CD4-positive, alpha-beta T cell treated with Interleukin-17A for 1 hour (primary cell): ENCODE measurements around the gene RAPGEF1.

ENCODE experiments used
- DNase-seq: peaks from one replicate; pipeline ENCODE4 v3.0.0-alpha.2; 2020

Gene RAPGEF1

DNA sequence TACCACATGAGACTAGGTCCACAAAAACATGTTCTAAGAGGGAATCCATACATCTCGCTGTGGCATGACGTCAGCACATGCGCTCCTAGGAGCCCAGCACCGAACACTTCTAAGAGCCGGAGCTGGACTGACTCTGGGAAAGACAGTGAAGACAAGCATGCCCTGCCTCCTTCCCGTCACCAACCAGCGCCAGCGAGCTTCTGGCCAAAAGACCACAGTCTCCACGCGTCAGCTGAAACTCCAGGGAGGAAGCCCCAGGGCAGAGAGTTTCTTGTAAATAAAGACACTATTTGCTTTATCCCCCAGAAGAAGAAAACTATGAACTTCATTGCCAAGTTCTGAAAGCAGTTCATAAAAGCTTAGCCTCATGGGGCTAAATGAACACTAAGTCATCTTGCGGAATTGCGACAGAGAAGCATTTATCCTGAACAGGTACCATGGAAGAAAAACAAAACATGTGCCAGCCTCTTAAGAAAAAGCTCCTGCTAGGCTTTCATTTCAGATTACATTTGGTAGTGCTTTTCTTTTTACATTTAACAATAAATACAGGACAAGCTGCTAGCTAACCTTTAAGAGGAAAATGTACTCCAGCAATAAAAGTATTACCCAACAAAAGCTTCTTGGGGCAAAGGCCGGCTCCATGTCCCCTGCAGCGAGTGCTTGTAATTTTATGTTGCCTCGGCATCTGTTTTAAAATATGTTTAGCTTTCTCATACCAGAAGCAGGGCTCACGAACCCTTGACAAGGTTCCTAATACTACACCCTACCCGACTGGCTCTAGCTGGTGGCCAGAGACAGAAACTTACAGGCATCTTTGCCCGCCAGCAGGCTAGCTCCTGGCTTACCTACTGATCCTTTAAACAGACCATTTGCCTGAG, 98.0 kb downstream of the RAPGEF1 start:
- DNase-seq = no peak

DNA sequence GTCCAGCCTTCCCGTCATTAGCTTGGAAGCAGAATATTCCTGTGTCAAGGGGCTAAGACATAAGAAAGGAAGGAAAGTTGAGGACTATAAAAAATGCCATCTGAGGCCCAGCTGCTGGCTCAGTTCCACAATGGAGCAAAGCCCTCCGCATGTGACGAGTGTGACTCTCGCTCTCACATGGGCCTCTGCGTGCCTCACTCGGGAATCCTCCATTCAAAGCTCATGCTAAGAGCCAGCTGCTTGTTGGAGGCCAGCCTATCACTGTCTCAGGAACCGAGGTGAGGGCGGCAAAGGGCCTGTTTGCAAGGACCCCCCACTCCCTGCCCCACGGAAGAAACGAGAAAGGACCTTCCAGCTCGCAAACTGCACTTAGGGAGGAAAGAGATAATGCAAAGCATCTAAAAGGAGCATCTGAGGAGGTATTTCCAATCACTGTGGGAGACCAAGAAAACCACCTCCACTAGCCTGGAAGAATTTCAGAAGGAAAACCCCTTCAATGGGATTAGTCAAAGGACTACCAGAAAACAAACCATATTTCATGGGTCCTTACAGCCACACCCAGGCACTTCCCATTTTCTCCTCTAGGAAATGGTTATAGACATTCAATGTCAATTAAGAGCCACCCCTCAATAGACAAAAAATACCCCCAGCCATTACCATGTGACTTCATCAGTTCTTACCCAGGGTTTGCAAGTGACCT, 99.3 kb downstream of the RAPGEF1 start:
- no peak for DNase-seq

DNA sequence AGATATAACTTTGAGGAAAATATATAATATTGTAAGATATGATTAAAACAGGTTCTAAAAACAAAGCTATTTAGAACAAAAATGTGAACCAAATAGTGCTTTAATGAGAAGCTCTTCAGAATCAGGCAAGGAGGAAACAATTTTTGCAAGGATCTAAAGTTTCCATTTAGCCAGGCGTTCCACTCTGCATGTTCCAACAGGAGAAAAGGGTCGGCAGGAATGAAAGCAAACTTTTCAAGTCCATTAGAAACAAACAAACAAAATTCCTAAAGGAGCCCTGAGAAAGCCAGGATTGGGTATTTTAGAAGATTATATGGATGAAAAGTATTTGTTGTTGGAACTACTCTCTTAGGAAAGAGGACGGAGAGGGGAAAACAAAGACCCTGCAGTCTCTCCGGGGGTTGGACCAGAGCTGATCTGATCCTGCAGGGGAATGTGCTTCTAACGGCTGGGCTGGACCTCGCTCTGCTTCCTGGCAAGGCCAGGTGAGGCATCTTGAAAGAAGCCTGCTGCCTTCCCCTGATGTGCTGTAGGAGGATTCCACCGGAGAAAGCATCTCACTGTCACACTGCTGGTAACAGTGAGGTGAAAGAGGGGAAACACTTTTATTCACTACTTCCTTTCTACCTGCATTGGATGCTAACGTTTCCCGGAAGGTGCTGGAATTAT, 100.0 kb downstream of the RAPGEF1 start:
- DNase-seq = no peak

- no peak for DNase-seq
These were observed 103.3 kb downstream of the RAPGEF1 start for GRCh38 chr9:131636593-131636992.

DNA sequence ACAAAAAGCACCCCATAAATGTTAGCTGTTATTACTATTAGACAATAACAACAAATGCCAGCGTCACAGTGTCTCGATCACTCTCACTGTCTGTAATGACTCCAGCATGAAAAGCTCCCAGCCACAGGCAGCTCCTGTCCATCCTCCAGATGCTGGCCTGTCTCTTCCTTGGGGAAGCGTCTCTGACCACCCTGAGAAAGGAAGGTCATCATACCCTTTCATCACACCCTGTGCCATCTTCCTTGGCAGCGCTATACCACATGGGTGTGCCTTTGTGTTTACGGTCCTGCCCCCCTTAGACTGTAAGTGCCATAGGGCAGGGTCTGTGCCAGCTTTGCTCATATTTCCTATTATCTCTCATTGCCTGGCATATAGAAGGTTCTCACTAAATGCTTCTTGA, 104.0 kb downstream of the RAPGEF1 start:
- DNase-seq = no peak

DNA sequence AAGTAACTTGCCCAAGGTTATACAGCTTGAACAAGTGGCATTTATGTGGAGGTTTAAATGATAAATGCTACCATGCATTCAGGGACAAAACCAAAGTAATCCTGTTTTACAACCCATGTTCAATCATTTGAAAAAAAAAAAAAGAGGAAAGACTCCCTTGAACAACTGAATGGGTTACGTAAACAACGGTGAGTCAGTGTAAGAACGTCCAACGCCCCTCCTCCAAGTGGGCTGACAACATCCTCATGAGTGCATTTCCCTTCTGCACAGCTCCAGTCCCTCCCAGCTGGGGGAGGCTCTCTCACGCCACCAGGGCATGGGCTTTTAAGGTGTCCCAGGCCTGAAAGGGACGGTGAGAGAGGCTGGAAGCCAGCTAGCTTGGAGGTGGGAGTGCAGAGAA, 104.6 kb downstream of the RAPGEF1 start:
- peak; percentile 85 for DNase-seq

GRCh38 chr9:131633491-131634031, 106.3 kb downstream of the RAPGEF1 start:
- DNase-seq = no peak

DNA sequence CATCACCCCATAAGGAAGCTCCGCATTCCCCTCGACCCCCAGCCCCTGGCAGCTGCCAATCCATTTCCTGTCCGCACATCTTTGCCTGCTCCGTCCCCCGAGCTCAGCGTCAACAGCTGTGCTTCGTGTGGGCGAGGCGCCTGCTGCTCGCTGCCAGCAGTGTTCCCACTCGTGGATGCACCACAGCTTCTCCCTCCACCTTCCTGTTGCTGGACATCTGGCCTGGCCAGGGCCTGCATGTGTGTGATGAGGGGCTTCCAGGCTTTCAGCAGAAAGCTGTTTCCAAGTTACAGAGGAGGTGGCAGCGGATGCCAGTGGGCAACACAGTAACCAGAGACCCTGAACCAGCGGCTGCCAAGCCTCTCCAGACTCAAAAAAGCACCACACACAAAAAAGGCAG, 108.6 kb downstream of the RAPGEF1 start:
- no peak for DNase-seq

DNA sequence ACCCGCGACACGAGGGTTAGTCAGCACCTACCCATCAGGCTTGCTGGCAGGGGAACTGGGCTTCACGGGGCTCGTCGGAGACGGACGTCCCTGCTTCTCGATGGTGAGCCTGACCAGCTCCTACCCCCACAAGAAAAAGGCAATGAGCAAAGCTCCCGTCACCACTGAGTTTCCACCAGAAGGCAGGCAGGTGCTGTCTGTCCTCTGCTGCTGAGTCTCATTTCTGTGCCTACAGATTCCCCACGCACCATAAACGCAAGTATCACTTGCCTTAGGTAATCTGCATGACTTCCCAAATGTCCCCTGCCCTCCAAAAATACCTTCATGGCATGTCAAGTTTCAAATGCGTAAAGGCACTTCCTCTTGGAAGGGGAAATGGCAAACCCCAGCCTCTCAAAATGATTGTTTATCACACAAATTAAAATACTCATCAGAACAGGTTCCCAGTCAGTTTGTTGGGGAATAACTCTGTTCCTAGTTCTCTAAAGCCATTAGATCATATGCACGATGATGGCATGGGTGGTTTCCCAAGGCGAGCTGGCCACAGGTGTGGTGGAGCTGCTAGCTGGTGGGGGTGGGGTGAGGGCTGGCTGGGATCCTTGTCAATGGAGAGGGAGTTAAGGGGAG, 109.6 kb downstream of the RAPGEF1 start:
- DNase-seq = peak; percentile 47

DNA sequence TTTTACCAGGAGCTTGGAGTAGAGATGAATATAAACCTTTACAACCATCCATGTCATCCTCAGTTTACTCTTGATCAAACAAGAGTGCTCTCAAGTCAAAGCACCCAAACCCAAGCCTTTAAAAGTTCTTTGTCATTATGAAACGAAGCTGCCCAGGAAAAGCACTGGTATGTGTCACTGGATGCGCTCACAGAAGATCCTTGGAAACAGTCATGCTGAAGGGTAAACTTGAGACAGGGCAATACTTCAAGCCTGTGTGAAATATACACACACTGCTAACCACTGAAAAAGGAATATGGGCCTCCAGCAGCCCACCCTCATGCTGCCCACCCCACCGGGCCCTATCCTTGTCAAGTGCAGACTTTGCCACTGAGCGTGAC, 110.1 kb downstream of the RAPGEF1 start:
- no peak for DNase-seq

- no peak for DNase-seq
These were observed 110.7 kb downstream of the RAPGEF1 start for GRCh38 chr9:131629226-131629500.

DNA sequence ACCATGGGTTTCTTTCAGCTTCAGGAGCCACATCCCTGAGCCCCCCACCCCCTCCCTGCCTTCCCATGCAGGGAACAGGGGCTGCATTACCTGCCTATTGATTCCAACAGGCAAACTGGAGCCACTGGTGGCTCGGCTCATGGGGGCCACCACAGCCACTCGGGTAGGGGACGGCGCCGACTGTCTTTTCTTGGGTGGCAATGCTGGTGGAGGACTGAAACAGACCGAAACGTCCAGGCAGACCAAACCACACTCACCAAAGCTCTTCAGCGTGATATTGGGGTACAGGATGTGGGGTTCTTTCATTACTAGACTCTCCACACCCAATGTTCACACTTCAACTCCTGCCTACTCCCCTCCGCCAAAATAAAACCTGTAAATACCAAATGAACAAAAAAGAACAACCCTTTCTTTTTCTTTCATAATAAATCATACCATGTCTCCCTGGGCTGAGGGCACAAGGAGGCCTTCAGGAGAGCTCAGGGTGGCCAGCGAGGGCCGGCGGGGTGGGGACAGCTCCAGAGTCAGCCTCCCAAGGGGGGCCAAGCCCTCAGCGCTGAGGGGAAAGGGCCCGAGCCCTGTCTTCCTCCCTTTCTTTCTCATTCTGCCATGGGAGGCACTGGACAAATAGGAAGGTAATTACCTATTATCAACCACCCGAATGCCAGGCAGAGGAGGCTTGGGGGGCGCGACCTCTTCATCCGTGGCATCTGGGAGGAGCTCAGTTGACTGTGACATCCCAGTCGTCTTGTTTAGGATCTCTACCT, 111.2 kb downstream of the RAPGEF1 start:
- DNase-seq = peak; percentile 73

DNA sequence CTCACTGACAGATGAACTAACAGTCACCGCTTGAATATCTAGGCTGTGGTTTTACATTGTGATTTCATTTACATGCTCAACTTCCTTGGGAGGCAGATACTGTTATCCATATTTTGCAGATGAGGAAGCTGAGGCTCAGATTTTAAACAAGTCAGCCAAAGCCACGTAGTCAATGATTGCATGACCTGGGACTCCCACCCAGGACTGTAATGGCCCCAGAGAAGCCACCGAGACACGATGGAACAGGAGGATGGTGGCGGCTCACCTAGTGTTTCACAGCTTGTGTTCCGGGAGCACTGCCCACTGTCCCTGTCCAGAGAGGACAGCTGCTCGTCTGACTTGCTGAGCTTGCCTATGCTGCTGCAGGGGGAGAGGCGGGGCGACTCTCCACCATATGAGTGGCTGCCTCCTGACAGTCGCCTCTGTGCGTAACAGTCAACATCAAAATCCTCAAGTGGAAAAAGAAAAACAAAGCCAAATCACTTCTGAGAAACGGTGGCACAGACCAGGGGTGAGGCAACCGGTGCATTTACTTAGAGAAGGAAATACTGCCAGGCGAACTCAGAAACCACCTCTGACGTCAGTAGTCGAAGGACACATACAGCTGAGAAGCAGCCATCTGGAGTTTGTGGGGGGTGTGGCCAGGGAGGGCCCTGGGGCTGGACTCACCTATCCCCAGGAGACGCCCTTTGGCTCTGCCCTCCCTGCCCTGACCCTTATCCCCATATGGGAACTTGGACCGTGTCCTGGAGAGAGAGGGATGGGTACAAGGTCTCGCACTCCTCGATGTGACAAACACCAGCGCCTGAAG, 112.0 kb downstream of the RAPGEF1 start:
- peak; percentile 88 for DNase-seq

DNA sequence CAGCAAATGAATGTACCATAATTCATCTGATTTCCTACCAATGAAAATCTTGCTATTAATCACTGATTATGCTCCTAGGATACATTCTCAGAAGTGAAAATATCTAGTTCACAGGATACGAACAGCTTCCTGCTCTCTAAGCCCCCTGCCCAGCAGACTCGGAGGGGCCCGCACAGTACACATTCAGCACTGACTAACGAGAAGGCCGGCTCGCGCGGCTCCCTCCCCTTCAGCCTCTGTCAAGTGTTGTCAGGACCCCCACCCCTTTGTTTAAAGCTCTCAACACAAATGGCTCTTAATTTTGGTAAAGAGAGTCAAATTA, 112.6 kb downstream of the RAPGEF1 start:
- DNase-seq = no peak

DNA sequence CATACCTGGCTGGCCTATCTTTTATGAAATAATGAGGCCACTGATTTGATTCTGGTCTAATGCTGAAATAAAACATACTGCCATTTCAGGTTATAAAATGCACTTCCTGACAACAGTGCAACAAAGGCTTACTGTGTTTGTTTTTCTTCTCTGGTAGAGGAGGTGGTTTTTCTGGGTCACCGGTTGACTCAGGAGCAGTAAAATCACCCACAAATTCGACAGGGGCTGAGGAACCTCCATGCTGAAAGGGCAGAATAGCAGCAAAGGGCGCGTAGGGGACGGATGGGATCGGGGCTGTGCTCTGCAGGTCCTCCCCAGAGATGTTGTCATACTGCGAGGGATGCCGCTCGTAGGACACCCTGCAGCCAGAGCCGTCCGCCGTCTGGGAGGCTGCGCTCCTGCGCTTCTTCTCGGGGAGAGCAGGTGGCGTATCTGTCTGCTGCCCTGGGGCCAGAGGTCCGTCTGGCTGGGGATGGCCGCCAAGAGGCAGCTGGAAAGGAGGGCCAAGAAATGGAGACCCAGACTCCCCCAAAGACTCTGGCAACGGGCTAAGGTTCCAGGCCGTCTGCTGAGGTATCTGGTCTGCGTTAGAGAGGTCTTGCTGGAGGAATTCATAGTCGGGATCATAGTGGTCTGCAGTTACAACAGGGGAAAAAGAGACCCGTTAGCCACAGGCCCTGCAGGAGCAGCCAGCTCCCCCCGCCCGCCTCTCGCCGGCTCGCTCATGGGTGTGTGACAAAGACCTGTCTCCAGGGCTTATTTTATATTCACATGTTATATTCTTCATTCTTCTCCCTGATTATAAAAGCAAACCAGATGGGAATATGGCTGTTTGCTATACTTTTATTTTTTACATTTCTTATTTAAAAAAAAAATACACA, 113.8 kb downstream of the RAPGEF1 start:
- peak; percentile 47 for DNase-seq

GRCh38 chr9:131625508-131625787, 114.4 kb downstream of the RAPGEF1 start:
- DNase-seq = no peak

DNA sequence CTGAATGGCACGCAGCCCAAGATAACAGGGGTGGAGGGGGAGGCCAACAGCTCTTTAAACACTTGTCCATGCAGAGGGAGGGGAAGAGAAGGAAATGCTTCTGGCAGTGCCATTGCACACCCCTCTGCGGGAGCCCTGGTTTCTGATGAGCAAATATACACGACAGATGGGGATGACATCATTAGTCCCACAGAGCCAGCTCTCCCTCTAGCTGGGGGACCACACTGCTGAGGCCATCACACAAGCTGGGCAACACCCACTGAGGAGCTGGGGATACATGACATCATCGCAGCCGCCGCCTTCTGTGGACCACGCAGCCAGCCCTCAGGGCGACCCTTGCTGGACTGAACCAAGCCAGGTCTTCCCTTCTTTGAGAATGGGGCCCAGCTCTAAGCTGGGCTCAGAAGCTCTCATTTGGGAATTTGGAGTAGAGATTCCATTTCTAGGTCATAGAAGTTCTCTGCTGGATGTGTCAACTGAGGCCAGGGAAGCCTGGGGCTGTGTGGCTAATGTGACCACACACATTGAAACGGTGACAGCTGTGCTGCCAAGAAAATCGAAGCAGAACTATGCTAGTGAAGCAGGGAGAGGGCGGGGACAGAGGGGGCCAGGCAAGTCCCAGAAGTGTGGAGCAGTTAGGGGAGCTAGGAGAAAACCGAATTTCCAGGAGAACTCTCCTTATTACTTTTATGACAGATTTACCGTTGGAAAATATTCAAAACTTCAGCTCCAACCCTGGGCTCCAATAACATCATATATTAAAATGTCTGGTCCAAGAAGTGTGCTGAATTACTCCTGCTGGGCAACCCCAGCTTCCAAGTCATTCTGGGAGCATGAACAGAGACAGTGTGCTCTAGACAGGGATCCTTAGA, 115.0 kb downstream of the RAPGEF1 start:
- no peak for DNase-seq

GRCh38 chr9:131623655-131624330, 116.1 kb downstream of the RAPGEF1 start:
- DNase-seq = no peak

GRCh38 chr9:131622523-131622922, 117.4 kb downstream of the RAPGEF1 start:
- no peak for DNase-seq
